ENCODE results near the gene MB21D2.
A peak's percentile ranks its signal among the peaks of the same experiment; 100 is the strongest.
"Not testable (repeated sequence)": the region's sequence is repeated elsewhere in the genome, so short reads cannot be mapped to it uniquely, and the experiment has no call there.

MB21D2 gene

GRCh38 chr3:192862408-192863090, 55.1 kb downstream of the MB21D2 start:
- no peak for DNase-seq

GRCh38 chr3:192861972-192862371, 55.7 kb downstream of the MB21D2 start:
- DNase-seq: no peak

GRCh38 chr3:192860454-192860853, 57.2 kb downstream of the MB21D2 start:
- no peak for DNase-seq

- DNase-seq: peak in 8 of 56 donors; percentile 1 to 46 (median 6)
These were observed 58.6 kb downstream of the MB21D2 start for GRCh38 chr3:192858849-192859585.

GRCh38 chr3:192857260-192857661, 60.4 kb downstream of the MB21D2 start:
- peak in 3 of 56 donors; percentile 7 to 22 (median 18) for DNase-seq

- DNase-seq: no peak
These were observed 62.2 kb downstream of the MB21D2 start for GRCh38 chr3:192855434-192855833.

GRCh38 chr3:192851821-192852372, 65.8 kb downstream of the MB21D2 start:
- DNase-seq: peak in 22 of 56 donors; percentile 1 to 55 (median 14)

GRCh38 chr3:192850451-192850981, 67.1 kb downstream of the MB21D2 start:
- peak in 20 of 56 donors; percentile 1 to 60 (median 22) for DNase-seq

GRCh38 chr3:192849821-192850220, 67.8 kb downstream of the MB21D2 start:
- not testable (repeated sequence) for DNase-seq

GRCh38 chr3:192848371-192849233, 69.1 kb downstream of the MB21D2 start:
- no peak for DNase-seq

GRCh38 chr3:192847941-192848340, 69.7 kb downstream of the MB21D2 start:
- no peak for DNase-seq

- DNase-seq: no peak
These were observed 72.2 kb downstream of the MB21D2 start for GRCh38 chr3:192845526-192845855.

- no peak for DNase-seq
These were observed 72.7 kb downstream of the MB21D2 start for GRCh38 chr3:192844836-192845525.

GRCh38 chr3:192844486-192844765, 73.2 kb downstream of the MB21D2 start:
- no peak for DNase-seq

GRCh38 chr3:192843723-192844485, 73.8 kb downstream of the MB21D2 start:
- no peak for DNase-seq

GRCh38 chr3:192843119-192843518, 74.5 kb downstream of the MB21D2 start:
- DNase-seq: no peak

- DNase-seq: no peak
These were observed 74.9 kb downstream of the MB21D2 start for GRCh38 chr3:192842711-192843110.

- no peak for DNase-seq
These were observed 75.5 kb downstream of the MB21D2 start for GRCh38 chr3:192842138-192842537.

- no peak for DNase-seq
These were observed 76.2 kb downstream of the MB21D2 start for GRCh38 chr3:192841428-192841827.

GRCh38 chr3:192840143-192840836, 77.4 kb downstream of the MB21D2 start:
- no peak for DNase-seq

Measured in nucleus accumbens (tissue), 56 donors.